Sigmoid colon (tissue), 4 donors: ENCODE data around the gene ATP1A3.

Experiments used
- EP300 ChIP-seq, 4 donors: sonication (generic); formaldehyde crosslinking; IDR thresholded peaks; one replicate each; pipeline ENCODE4 v1.6.1; 2017; ENCODE audit warnings: antibody characterized with exemption in 4 of 4
- POLR2A ChIP-seq, 2 donors: fragments of 450-650 bp; IDR thresholded peaks; one replicate each; pipeline ENCODE4 v1.6.1; 2016; ENCODE audit warnings: antibody characterized with exemption in 2 of 2, mild to moderate bottlenecking in 2 of 2, moderate library complexity in 2 of 2
- POLR2AphosphoS5 ChIP-seq, 4 donors: sonication (generic); formaldehyde crosslinking; IDR thresholded peaks; one replicate each; pipeline ENCODE4 v1.6.1; 2017; ENCODE audit warnings: antibody characterized with exemption in 4 of 4
- TF ChIP-seq, protein P1 (sequence below), 4 experiments: fragments of 450-650 bp in 3 of 4; fragments of 200-600 bp in 1 of 4; IDR thresholded peaks; one replicate each; pipeline ENCODE4 v1.5.1; 2016 to 2019; ENCODE audit warnings: antibody characterized with exemption in 4 of 4, mild to moderate bottlenecking in 3 of 4, moderate library complexity in 2 of 4

DNA sequence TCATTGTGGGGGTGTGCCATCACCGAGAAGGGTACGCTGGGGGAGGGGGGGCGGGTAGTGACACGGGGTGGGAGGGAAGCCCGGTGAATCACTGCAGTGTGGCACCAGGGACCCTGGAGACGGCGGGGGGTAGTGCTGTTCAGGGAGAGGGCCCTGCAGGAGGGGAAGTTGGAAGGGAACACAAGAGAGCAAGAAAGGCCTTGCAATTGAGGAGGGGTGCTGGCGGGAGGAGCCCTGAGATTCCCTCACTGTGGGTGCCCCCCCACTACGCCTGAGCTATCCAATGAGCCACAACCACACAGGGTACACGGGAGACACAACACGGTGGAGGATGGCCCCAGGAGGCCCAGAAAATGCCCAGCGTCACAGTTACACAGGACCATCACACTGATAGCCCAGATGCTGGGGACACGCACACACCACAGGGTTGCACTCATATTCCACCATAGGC lies 516 bp upstream of the ATP1A3 start:
- no peak for TF ChIP-seq POLR2AphosphoS5 (IDR thresholded peaks at IDR 0.05)
- TF ChIP-seq EP300 (IDR thresholded peaks at IDR 0.05): no peak
- TF ChIP-seq, protein P1, sequence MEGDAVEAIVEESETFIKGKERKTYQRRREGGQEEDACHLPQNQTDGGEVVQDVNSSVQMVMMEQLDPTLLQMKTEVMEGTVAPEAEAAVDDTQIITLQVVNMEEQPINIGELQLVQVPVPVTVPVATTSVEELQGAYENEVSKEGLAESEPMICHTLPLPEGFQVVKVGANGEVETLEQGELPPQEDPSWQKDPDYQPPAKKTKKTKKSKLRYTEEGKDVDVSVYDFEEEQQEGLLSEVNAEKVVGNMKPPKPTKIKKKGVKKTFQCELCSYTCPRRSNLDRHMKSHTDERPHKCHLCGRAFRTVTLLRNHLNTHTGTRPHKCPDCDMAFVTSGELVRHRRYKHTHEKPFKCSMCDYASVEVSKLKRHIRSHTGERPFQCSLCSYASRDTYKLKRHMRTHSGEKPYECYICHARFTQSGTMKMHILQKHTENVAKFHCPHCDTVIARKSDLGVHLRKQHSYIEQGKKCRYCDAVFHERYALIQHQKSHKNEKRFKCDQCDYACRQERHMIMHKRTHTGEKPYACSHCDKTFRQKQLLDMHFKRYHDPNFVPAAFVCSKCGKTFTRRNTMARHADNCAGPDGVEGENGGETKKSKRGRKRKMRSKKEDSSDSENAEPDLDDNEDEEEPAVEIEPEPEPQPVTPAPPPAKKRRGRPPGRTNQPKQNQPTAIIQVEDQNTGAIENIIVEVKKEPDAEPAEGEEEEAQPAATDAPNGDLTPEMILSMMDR (IDR thresholded peaks at IDR 0.05): no peak
- TF ChIP-seq POLR2A (IDR thresholded peaks at IDR 0.05): no peak
